Skeletal muscle tissue (tissue), 4 donors: ENCODE data around the gene ZFHX3. TPM values are rescaled to one million over a fixed set of nuclear protein-coding genes. Genes with fewer than 3 reads are reported as not detected.

Experiments used
- H3K27ac ChIP-seq: one replicate; pipeline ENCODE4 v1.7.0; 2013; ENCODE audit warnings: mild to moderate bottlenecking, low read depth, low read length, inconsistent platforms
- H3K27me3 ChIP-seq, 3 donors: one replicate each; pipeline ENCODE4 v1.7.0; 2013; ENCODE audit warnings: low read length in 3 of 3; ENCODE audit not compliant: control insufficient read depth in 3 of 3, insufficient read depth in 3 of 3
- H3K36me3 ChIP-seq, 3 donors: one replicate each; pipeline ENCODE4 v1.7.0; 2013; ENCODE audit warnings: low read length in 3 of 3; ENCODE audit not compliant: control insufficient read depth in 3 of 3, insufficient read depth in 3 of 3
- H3K4me1 ChIP-seq, 3 donors: one replicate each; pipeline ENCODE4 v1.7.0; 2013; ENCODE audit warnings: low read length in 3 of 3, mild to moderate bottlenecking in 3 of 3; ENCODE audit not compliant: control insufficient read depth in 3 of 3, insufficient read depth in 3 of 3
- H3K4me3 ChIP-seq, 3 donors: one replicate each; pipeline ENCODE4 v1.7.0; 2013; ENCODE audit warnings: low read length in 3 of 3
- H3K9ac ChIP-seq, 3 donors: one replicate each; pipeline ENCODE4 v1.7.0; 2013; ENCODE audit warnings: low read length in 3 of 3, mild to moderate bottlenecking in 3 of 3, moderate library complexity in 2 of 3, low read depth in 1 of 3
- H3K9me3 ChIP-seq, 3 donors: one replicate each; pipeline ENCODE4 v1.7.0; 2013; ENCODE audit warnings: low read length in 3 of 3; ENCODE audit not compliant: control insufficient read depth in 3 of 3
- total RNA-seq: library from RNA; depleted of rRNA; stranded (reverse); fragments of >200 nt; gene quantifications from one replicate; pipeline ENCODE4 v1.2.3, GENCODE V29; 2014
- donor health status: Osteomylitis.

ZFHX3 gene
- total RNA-seq, 1 donor from 2014 or later, result 8.9 TPM

DNA sequence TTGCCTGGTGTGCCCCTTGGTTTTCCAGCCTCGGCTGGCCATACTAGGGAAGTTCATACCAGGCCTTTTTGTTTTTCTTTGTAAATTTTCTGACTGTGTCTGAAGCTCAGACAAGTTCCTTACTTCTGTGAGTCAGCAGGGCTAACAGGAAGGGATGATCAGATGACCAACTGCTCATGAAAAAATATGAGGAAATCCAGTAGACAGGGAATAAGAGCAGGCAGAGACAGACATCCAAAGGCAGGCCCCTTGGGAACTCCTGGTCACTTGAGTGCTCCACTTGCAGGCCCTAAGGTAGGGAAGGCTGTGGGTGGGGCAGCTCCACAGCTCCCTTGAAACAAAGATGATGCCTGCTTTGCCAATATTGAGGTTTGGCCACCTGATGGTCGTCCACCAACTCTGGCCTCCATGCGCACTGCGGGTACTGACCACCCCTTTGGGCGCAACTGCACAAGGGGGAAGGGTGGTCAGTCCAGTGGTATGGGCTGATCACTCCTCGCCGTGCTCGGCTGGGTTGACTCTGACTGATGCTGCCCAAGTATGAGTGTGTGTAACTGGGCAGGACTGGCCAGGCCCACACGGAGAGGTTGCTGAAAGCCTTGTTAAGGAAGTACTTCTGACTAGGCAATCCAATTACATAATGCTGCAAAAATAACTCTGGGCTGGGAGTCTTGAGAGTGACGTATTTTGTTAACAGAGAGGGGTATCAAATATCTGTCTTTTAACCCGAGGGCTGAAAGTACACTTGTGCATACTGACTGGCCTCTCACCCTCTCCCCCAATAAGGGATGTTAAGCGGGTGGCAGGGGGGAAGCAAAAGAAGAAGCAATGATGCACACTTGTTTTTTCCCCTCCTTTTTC is 20.8 kb upstream of the ZFHX3 start:
- peak overlapping the region; percentile 71 to 83 (median 82) for H3K9ac ChIP-seq
- H3K27me3 ChIP-seq, result peaks cover 0 to 2% (median 0%) of the 10 kb centered on the region in 3 donors
- H3K36me3 ChIP-seq, result no peaks in the 10 kb centered on the region
- peaks cover 44 to 65% (median 56%) of the 10 kb centered on the region in 3 donors for H3K4me1 ChIP-seq
- H3K9me3 ChIP-seq, result no peaks in the 10 kb centered on the region
- peak overlapping the region; percentile 17 to 66 (median 58) for H3K4me3 ChIP-seq
- H3K27ac ChIP-seq, result peak overlapping the region; percentile 96

DNA sequence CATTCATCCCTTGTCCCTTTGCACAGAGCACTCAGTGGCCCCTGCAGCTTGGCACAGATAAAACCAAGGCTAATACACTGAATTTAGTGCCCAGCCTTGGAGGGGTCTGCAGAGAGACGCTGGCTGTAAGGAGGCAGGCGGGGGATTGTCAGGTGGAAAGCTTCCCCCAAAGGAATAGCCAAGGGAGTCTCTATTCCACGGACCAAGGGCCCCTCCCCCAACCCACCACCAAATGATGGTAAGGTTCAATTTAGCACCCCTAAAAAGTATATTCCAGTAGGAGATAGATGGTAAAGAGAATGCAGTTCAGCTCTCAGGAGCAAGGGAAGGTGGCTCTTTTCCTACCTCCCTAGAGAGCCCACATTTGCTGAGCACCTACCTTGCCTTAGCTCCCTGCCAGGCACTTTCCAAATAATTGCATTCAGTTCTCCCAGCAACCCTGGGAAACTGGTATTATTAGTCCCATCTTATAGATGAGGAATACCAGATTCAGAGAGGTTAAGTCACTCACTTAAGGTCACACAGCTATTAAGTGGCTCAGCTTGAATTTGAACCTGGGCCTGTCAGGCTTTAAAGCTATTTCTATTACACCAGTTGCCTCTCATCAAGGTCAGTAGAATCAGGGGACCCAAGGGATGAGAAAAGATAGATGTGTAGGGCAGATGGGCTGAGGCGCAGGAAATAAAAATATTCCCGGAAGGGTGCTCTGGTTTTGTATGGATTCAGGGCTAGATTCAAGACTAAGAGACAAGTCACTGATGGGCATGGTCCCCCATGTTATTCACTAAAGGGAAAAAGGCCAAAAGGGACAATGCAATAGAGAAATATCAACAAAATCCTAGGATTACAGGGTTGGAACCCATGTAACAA is 20.0 kb upstream of the ZFHX3 start:
- H3K27ac ChIP-seq, result peak overlapping the region; percentile 96
- no peaks in the 10 kb centered on the region for H3K9me3 ChIP-seq
- no peaks in the 10 kb centered on the region for H3K36me3 ChIP-seq
- peaks cover 0 to 2% (median 2%) of the 10 kb centered on the region in 3 donors for H3K27me3 ChIP-seq
- peaks cover 44 to 74% (median 62%) of the 10 kb centered on the region in 3 donors for H3K4me1 ChIP-seq
- peak overlapping the region in 1 of 3 donors; percentile 58 for H3K4me3 ChIP-seq
- peak overlapping the region; percentile 49 to 83 (median 82) for H3K9ac ChIP-seq

DNA sequence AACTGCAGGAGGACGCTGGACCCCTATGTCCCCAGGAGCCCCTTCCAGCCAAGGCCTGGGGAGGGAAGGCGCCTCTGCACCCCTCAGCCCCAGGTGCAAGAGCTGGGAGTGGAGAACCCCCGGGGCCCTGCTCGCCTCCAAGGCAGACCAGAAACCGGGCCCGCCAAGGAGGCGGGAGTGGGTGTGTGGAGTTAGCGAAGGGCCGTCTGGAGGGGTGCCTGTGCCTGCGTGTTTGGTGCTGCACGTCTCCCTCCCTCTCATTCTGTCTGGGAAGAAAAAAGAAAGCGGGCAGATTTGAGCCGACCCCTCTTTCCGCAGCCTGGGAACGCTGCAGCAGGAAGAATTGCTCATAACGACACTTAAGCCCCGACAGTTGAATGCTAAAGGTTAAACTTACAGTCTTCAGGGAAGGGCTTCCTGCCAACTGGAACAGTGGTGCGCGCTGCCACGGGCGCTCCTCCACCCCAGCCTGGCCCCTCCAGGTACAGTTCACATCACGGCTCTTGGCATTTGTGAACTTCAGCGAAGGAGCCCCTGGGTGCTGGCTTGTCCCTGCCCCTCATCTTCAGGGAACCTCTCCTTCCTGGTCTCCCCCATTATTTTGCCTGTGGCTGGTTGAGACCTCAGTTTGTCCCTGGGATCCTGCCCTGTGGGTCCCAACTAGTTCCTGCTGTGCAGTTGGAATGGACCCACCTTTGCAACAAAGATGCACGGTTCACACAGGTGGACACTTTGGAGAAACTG is 19.2 kb upstream of the ZFHX3 start:
- Histone ChIP-seq H3K27ac (peak overlapping the region; percentile 96), H3K4me3 (peak overlapping the region; percentile 23 to 37 (median 35)), H3K36me3 (no peaks in the 10 kb centered on the region), H3K9me3 (no peaks in the 10 kb centered on the region), H3K4me1 (peaks cover 44 to 82% (median 63%) of the 10 kb centered on the region in 3 donors), H3K27me3 (peaks cover 0 to 2% (median 2%) of the 10 kb centered on the region in 3 donors), H3K9ac (peak overlapping the region; percentile 43 to 82 (median 63))

DNA sequence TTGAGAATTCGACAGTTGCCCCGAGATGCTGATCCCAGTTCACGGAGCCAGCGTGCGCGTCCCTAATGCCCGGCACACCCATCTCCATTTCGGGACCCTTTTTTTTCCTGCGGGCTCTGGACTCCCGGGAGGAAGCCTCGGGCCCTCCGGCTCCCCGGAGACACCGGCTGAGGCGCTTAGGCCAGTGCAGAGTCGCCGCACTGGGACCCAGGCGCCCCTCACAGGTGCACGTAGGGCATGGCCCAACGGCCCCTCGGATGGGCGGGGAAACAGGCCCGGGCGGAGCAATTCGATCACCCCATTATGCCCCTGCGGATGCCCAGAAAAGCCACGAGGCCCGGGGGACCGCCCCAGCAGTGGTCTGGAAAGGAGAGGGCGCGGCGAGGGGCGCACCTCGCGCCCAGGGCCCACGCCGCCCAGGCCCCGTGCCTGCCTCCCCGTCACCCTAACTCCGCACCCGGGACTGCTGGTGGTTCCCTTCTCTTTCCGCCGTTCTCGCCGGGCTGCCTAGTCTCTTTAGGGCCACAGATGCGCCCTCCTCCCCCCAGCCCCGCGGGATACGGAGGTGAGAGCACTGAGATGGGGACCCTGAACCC is 18.5 kb upstream of the ZFHX3 start:
- H3K36me3 ChIP-seq, result no peaks in the 10 kb centered on the region
- H3K4me1 ChIP-seq, result peaks cover 40 to 78% (median 64%) of the 10 kb centered on the region in 3 donors
- H3K27ac ChIP-seq, result peak overlapping the region; percentile 96
- peak overlapping the region; percentile 30 to 37 (median 35) for H3K4me3 ChIP-seq
- peaks cover 0 to 2% (median 2%) of the 10 kb centered on the region in 3 donors for H3K27me3 ChIP-seq
- H3K9me3 ChIP-seq, result no peaks in the 10 kb centered on the region
- peak overlapping the region; percentile 43 to 82 (median 63) for H3K9ac ChIP-seq

DNA sequence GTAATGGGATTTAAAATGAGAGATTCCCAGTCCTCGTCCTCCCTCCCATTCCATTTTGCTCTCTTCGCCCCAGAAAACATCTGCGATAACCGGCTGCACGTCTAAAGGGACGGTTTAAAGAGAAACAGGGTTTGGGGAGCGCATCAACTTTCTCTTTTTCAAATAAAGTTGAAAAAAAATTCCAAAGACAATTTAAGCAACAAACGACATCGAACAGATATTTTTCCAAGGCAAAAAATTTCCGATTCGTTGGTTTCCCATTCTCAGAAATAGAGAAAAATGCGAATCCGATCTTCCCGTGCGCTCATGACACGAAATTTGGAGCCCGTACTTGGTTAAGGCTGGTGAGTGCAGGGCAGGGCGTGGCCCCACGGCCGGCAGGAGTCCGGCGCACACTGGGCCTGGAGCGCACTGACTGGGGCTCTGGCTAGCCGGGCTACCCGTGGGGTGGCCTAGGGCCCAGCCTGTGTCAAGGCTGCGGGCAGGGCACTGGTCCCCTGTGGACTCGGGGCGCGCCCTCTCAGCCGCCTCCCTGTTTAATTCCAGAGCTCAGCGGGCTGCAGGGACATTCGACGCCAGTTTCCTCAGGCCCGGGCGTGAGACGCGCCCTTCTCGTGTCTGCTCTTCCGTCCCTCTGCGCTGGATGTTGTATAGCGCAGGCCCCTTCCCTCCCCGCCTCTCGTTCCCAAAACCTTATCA is 17.9 kb upstream of the ZFHX3 start:
- Histone ChIP-seq H3K27me3 (peaks cover 0 to 2% (median 2%) of the 10 kb centered on the region in 3 donors), H3K4me3 (peak overlapping the region in 2 of 3 donors; percentile 30 to 35), H3K9me3 (no peaks in the 10 kb centered on the region), H3K4me1 (peaks cover 39 to 73% (median 60%) of the 10 kb centered on the region in 3 donors), H3K9ac (peak overlapping the region in 2 of 3 donors; percentile 33 to 82), H3K36me3 (no peaks in the 10 kb centered on the region), H3K27ac (peak overlapping the region; percentile 96)

DNA sequence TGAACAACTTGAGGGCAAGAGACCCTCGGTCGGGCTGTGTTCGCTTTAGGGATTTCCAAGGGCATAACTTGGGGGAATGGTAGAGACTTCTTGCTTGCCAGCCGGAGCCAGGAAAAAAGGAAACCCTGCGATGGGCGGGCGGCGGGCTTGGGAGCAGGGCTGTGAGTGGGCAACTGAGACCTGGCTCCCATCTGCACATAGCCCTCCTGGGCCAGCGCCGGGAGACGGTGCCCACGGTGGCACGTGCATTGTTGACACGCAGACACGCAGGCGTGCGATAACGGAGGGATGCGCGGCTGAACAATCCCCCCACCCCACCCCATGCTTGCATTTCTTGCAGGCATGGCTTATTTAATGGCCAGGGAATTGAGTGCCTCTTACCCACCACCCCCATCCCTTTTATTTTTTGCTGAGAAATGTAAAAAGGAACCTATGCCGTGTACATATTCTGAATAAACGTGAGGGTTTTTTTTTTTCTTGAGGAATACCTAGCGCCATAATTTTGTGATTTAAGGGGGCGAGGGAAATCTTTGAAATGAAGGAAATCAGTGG is 17.1 kb upstream of the ZFHX3 start:
- Histone ChIP-seq H3K4me3 (peak overlapping the region; percentile 21 to 58 (median 43)), H3K4me1 (peaks cover 39 to 71% (median 53%) of the 10 kb centered on the region in 3 donors), H3K27me3 (peaks cover 0 to 2% (median 2%) of the 10 kb centered on the region in 3 donors), H3K9ac (peak overlapping the region in 2 of 3 donors; percentile 40 to 50), H3K36me3 (no peaks in the 10 kb centered on the region), H3K9me3 (no peaks in the 10 kb centered on the region), H3K27ac (peak overlapping the region; percentile 64)

DNA sequence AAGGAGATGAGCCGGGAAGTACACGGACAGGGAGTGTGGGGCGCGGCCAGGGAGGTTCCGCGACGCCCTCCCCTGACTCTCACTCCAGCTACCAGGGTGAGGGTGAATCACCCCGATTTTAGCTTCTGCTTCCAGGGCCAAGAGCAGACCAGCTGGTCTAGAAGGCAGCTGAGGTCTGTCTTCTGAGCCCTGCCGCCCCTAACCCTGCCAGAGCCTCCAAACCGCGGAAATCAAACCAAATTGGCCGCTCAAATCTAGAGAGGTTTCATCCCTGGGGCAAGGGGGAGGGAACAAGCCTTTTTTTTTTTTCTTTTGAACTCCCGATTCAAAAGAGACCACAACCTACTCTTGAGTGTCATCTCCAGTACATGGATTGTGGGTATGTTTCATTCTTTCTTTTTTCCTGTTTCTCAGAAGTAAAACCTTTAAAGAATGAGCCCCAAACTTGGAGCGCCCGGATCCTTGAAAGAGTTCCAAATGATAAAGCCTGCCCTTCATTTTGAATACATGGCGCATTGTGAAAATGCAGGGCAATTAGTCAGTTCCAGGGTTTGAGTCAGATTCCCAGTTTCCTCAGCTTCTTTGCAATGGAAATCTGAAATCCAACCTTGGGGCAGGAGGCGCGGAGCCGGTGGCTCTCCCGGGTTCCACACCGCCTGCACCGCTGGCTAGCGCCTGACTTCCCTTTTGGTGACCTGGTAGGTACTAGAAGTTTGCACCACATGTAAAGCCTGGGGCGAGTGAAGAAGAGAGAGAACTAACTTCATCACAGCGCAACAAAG is 16.5 kb upstream of the ZFHX3 start:
- Histone ChIP-seq H3K4me1 (peaks cover 39 to 70% (median 48%) of the 10 kb centered on the region in 3 donors), H3K4me3 (peak overlapping the region; percentile 21 to 58 (median 43)), H3K27me3 (peaks cover 0 to 2% (median 2%) of the 10 kb centered on the region in 3 donors), H3K9ac (peak overlapping the region; percentile 40 to 60 (median 43)), H3K9me3 (no peaks in the 10 kb centered on the region), H3K27ac (peak overlapping the region; percentile 64), H3K36me3 (no peaks in the 10 kb centered on the region)

DNA sequence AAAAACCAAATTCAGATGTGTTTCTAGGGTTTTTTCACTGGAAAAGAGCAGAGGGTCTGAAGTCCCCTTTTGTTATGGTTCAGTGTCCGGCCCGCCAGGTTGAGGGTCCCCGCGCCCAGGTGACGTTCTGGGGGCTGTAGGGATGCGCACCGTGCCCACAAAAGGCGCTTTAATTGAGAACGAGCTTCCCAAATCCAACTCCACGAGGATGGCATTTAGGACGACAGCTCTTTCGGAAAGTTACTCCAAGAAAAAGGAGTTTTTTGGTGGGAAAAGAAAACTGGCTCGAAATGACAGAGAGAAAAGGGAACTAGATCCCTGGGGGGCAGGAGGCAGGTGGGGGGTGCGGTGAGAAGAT is 15.9 kb upstream of the ZFHX3 start:
- Histone ChIP-seq H3K27me3 (peaks cover 0 to 2% (median 2%) of the 10 kb centered on the region in 3 donors), H3K36me3 (no peaks in the 10 kb centered on the region), H3K27ac (peak overlapping the region; percentile 64), H3K9me3 (no peaks in the 10 kb centered on the region), H3K4me1 (peaks cover 33 to 66% (median 44%) of the 10 kb centered on the region in 3 donors), H3K9ac (peak overlapping the region in 2 of 3 donors; percentile 40 to 60), H3K4me3 (peak overlapping the region in 2 of 3 donors; percentile 49 to 64)
